IMR-90 (cell line): Measurements from ENCODE around the gene LRRC14B. TPM values are rescaled to one million over a fixed set of nuclear protein-coding genes. Genes with fewer than 3 reads are reported as not detected.

ENCODE experiments used
- ATAC-seq: fragments of 200-7000 bp; cut with Tn5 transposase; 2 replicates; pipeline ENCODE4 v1.9.1; 2020; ENCODE audit warnings: low read depth, mild to moderate bottlenecking, moderate library complexity
- Bru-seq: library from RNA; stranded (reverse); fragments of 400-500 nt; gene quantifications from one replicate; lab custom pipeline; 2021; lab: Mats Ljungman, UMichigan
- BruChase-seq, 2 experiments: library from RNA; stranded (reverse); fragments of 400-500 nt; gene quantifications; one replicate each; lab custom pipeline; 2021; lab: Mats Ljungman, UMichigan
- BruUV-seq: library from RNA; stranded (reverse); fragments of 400-500 nt; replicated peaks from 2 replicates; lab custom pipeline; 2021; lab: Mats Ljungman, UMichigan
- CTCF ChIA-PET: fragments of 300-600 bp; formaldehyde crosslinking; extraction: SDS; loops from one replicate; lab custom pipeline; 2021; ENCODE audit warnings: antibody characterized with exemption; lab: Yijun Ruan, JAX
- POLR2A ChIA-PET: fragments of 300-600 bp; sonication (Branson Sonifier 250); formaldehyde crosslinking; loops from one replicate; lab custom pipeline; 2022; ENCODE audit warnings: antibody characterized with exemption; ENCODE audit not compliant: unreplicated experiment; lab: Charles Lee
- DNase-seq: peaks from one replicate; pipeline ENCODE4 v3.0.0; 2013
- H2AFZ ChIP-seq: replicated peaks from 2 replicates; pipeline ENCODE3; 2013; ENCODE audit warnings: low read length, mild to moderate bottlenecking; ENCODE audit not compliant: poor library complexity
- H2AK5ac ChIP-seq: 2 replicates; pipeline ENCODE4 v1.6.1; 2013; ENCODE audit warnings: low read depth, low read length, inconsistent platforms
- H2AK9ac ChIP-seq: replicated peaks from 2 replicates; pipeline ENCODE3; 2013; ENCODE audit warnings: mild to moderate bottlenecking, low read depth, low read length, moderate library complexity; ENCODE audit not compliant: poor library complexity
- H2BK120ac ChIP-seq: 2 replicates; pipeline ENCODE4 v1.6.1; 2013; ENCODE audit warnings: low read depth, low read length, inconsistent platforms
- H2BK15ac ChIP-seq: 3 replicates; pipeline ENCODE4 v1.6.1; 2013; ENCODE audit warnings: low read depth, low read length, inconsistent platforms
- H2BK20ac ChIP-seq: 2 replicates; pipeline ENCODE4 v1.6.1; 2013; ENCODE audit warnings: low read depth, mild to moderate bottlenecking, inconsistent platforms, low read length, moderate library complexity
- H2BK5ac ChIP-seq: 2 replicates; pipeline ENCODE4 v1.6.1; 2013; ENCODE audit warnings: mild to moderate bottlenecking, low read depth, low read length, inconsistent platforms; ENCODE audit not compliant: poor library complexity, severe bottlenecking
- H3K14ac ChIP-seq: replicated peaks from 2 replicates; pipeline ENCODE4 v1.6.1; 2013; ENCODE audit warnings: low read depth, low read length, inconsistent platforms
- H3K18ac ChIP-seq: 2 replicates; pipeline ENCODE4 v1.6.1; 2013; ENCODE audit warnings: low read depth, low read length, control low read depth
- H3K23ac ChIP-seq: 2 replicates; pipeline ENCODE4 v1.6.1; 2013; ENCODE audit warnings: low read depth, low read length, inconsistent platforms
- H3K27ac ChIP-seq: 2 replicates; pipeline ENCODE4 v1.5.1; 2013; ENCODE audit warnings: mild to moderate bottlenecking, control low read depth, low read length; ENCODE audit not compliant: insufficient read depth
- H3K27me3 ChIP-seq: 2 replicates; pipeline ENCODE4 v1.6.1; 2013; ENCODE audit warnings: low read length; ENCODE audit not compliant: control insufficient read depth, insufficient read depth
- H3K36me3 ChIP-seq: 2 replicates; pipeline ENCODE4 v1.6.1; 2013; ENCODE audit warnings: low read length, mixed read lengths; ENCODE audit not compliant: control insufficient read depth, insufficient read depth
- H3K4ac ChIP-seq: 2 replicates; pipeline ENCODE4 v1.6.1; 2013; ENCODE audit warnings: low read depth, low read length, inconsistent platforms
- H3K4me1 ChIP-seq: 2 replicates; pipeline ENCODE4 v1.6.1; 2013; ENCODE audit warnings: low read length, mixed read lengths; ENCODE audit not compliant: control insufficient read depth, insufficient read depth
- H3K4me2 ChIP-seq: 2 replicates; pipeline ENCODE4 v1.6.1; 2013; ENCODE audit warnings: low read depth, mild to moderate bottlenecking, control low read depth, low read length, moderate library complexity
- H3K4me3 ChIP-seq: 2 replicates; pipeline ENCODE4 v1.5.1; 2013; ENCODE audit warnings: low read depth, mild to moderate bottlenecking, control low read depth, low read length, moderate library complexity; ENCODE audit not compliant: insufficient read depth
- H3K56ac ChIP-seq: 2 replicates; pipeline ENCODE4 v1.6.1; 2013; ENCODE audit warnings: low read length, inconsistent platforms; ENCODE audit not compliant: insufficient read depth; ENCODE audit errors: extremely low read depth
- H3K79me1 ChIP-seq, 2 experiments: 2 replicates each; pipeline ENCODE4 v1.6.1; 2013; ENCODE audit warnings: low read length in 2 of 2, inconsistent platforms in 1 of 2, low read depth in 1 of 2
- H3K9ac ChIP-seq: 2 replicates; pipeline ENCODE4 v1.6.1; 2013; ENCODE audit warnings: low read depth, low read length, control low read depth
- H3K9me1 ChIP-seq: 2 replicates; pipeline ENCODE4 v1.6.1; 2013; ENCODE audit warnings: low read length, inconsistent platforms; ENCODE audit not compliant: insufficient read depth
- H3K9me3 ChIP-seq: 2 replicates; pipeline ENCODE4 v1.6.1; 2013; ENCODE audit warnings: low read length; ENCODE audit not compliant: control insufficient read depth, insufficient read depth
- H4K20me1 ChIP-seq: 2 replicates; pipeline ENCODE4 v1.6.1; 2013; ENCODE audit warnings: low read length, inconsistent platforms; ENCODE audit not compliant: insufficient read depth
- H4K5ac ChIP-seq: 2 replicates; pipeline ENCODE4 v1.6.1; 2013; ENCODE audit warnings: mild to moderate bottlenecking, low read depth, low read length, control low read depth
- H4K8ac ChIP-seq, 2 experiments: 2 replicates each; pipeline ENCODE4 v1.6.1; 2013; ENCODE audit warnings: low read depth in 2 of 2, low read length in 2 of 2, control low read depth in 1 of 2, inconsistent platforms in 1 of 2
- H4K91ac ChIP-seq: 2 replicates; pipeline ENCODE4 v1.6.1; 2013; ENCODE audit warnings: low read depth, low read length, inconsistent platforms; ENCODE audit not compliant: insufficient read depth
- MAFK ChIP-seq: IDR thresholded peaks from 2 replicates; pipeline ENCODE4 v1.6.1; 2012; ENCODE audit warnings: low read depth, low read length, improper control_type of control experiment
- RCOR1 ChIP-seq: IDR thresholded peaks from 2 replicates; pipeline ENCODE4 v1.6.1; 2012; ENCODE audit warnings: mild to moderate bottlenecking, low read length, improper control_type of control experiment; ENCODE audit not compliant: insufficient replicate concordance
- WGBS, 2 experiments: methylation state at CpG; one replicate each; pipeline versions ENCODE4 v1.1.5 to v1.1.7; 2013; ENCODE audit warnings: missing lambda C conversion rate in 2 of 2; ENCODE audit not compliant: insufficient read length in 1 of 2; ENCODE audit errors: extremely low coverage in 2 of 2; 5-methylcytosine and 5-hydroxymethylcytosine counted together
- dilution Hi-C: fragments of 300-500 bp; cut with HindIII; formaldehyde crosslinking; loops from one replicate; pipeline ENCODE4 v1.14.3; 2018; ENCODE audit warnings: low sequenced_read_pairs; ENCODE audit not compliant: unreplicated experiment
- in situ Hi-C: fragments of 300-500 bp; cut with MboI; formaldehyde crosslinking; loops from 3 replicates; pipeline ENCODE4 v1.14.3; 2019; ENCODE audit warnings: low sequenced_read_pairs, inconsistent platforms, mixed read lengths
- intact Hi-C: fragments of 100-400 bp; cut with micrococcal nuclease; formaldehyde crosslinking; loops from 2 replicates; pipeline ENCODE4 v1.10.0; 2022
- long read RNA-seq: library from polyadenylated mRNA; unstranded; transcript quantifications from one replicate; pipeline ENCODE4 v2.0.0, GENCODE V29; 2021; ENCODE audit not compliant: unreplicated experiment
- polyA plus RNA-seq, 3 experiments: library from polyadenylated mRNA; depleted of rRNA; stranded (reverse); fragments of >200 nt; gene quantifications; 2 replicates each; pipeline ENCODE4 v1.2.3, GENCODE V29; 2012; ENCODE audit warnings: low replicate concordance in 1 of 3
- total RNA-seq: library from RNA; depleted of rRNA; stranded (reverse); fragments of >200 nt; gene quantifications from 2 replicates; pipeline ENCODE4 v1.2.3, GENCODE V29; 2012; rRNA removed

LRRC14B gene
- total RNA-seq, result not detected in 2 replicates
- polyA plus RNA-seq (2012; rRNA removed), result not detected in 2 replicates
- not detected in 2 replicates for polyA plus RNA-seq (2012; cell fraction: cytosol; rRNA removed)
- polyA plus RNA-seq (2012; cell fraction: nucleus; rRNA removed; ENCODE audit: low replicate concordance), result 0.03 TPM in 1 of 2 replicates, not detected in the other
- Bru-seq, nascent RNA, result not detected
- BruChase-seq, experiment 1, labeled RNA remaining after a 6-hour chase, result not detected
- not detected for BruChase-seq, experiment 2, labeled RNA remaining after a 2-hour chase
- long read RNA-seq, result 0 reads

DNA sequence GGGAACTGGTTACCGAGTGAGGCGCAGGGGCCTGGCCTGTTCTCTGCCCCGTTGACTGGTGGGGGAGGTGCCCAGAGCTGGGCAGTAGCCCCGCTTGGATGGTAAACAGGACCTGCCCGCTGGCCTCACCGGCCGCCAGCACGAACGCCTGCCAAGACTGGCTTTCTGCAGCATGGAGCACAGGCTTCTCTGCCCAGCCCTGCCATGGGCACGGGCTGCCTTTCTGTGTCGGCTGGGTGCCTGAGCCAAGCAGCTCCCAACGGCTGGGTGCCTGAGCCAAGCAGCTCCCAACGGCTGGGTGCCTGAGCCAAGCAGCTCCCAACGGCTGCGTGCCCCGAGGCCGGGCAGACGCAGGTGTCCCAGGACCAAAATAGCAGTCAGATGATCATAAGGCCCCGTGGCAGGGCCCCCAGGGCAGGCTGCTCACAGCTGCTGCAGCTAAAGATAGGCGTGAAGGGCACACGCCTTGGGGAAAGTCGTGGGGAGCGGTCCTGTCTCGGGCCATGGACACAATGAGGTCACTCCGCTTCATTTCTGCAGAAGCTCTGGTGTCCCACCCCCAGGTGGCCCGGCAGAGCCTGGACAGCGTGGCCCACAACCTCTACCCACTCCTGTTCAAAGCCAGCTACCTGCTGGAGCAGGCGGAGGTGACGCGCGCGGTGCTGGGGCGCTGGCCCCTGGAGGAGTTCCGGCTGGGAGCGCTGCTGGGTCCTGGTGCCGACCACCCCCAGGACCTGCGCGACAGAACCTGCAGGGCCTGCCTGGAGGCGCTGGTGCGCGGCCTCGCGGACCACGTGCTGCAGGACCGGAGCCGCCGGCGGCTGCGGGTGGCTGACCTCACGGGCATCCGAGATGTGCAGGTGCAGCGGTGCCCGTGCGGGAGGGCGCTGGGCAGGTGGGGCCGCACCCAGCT is at the start of gene LRRC14B:
Gene LRRC14B (plus strand): TSS at position 460 of the 913 bp plus-strand sequence. CDS start 44 bp downstream, at position 504.
- Histone ChIP-seq H3K9me3 (no peaks in the 10 kb centered on the region), H2AK5ac (peak within 1 kb of the TSS; percentile 59), H3K9me1 (peaks cover 3% of the 10 kb centered on the region; the same call in 1 of the 2 replicates), H4K8ac (no peak within 1 kb of the TSS), H2BK120ac (no peak within 1 kb of the TSS), H3K4me1 (no peaks in the 10 kb centered on the region), H4K20me1 (peaks cover 2% of the 10 kb centered on the region; the same call in 1 of the 2 replicates), H3K4me2 (no peak within 1 kb of the TSS), H3K27me3 (peaks cover 12% of the 10 kb centered on the region; the same call in 1 of the 2 replicates), H4K5ac (no peak within 1 kb of the TSS), H4K91ac (no peak within 1 kb of the TSS), H3K27ac (no peak within 1 kb of the TSS), H3K79me1 (no peaks in the 10 kb centered on the region), H2AFZ (no peak within 1 kb of the TSS), H2BK5ac (no peak within 1 kb of the TSS), H3K56ac (no peak within 1 kb of the TSS), H3K4me3 (no peak within 1 kb of the TSS), H3K23ac (no peak within 1 kb of the TSS), H3K36me3 (no peaks in the 10 kb centered on the region), H3K9ac (no peak within 1 kb of the TSS), H2BK15ac (no peak within 1 kb of the TSS), H3K14ac (no peak within 1 kb of the TSS; the same call in 1 of the 2 replicates), H3K4ac (no peak within 1 kb of the TSS), H2BK20ac (no peak within 1 kb of the TSS), H2AK9ac (peak within 1 kb of the TSS; percentile 50), H3K18ac (no peak within 1 kb of the TSS)
- ChIA-PET POLR2A (no interaction called here), CTCF (no interaction called here)
- in situ Hi-C loops, result no loop called here
- TF ChIP-seq RCOR1 (no peak), MAFK (no peak)
- no TSS peak for BruUV-seq
- dilution Hi-C loops, result no loop called here
- WGBS, 2 experiments, result 37% methylated on average over 39 of the region's 56 CpGs; no CpG with 5 or more reads in 1 of the 2 experiments
- intact Hi-C loops, result no loop called here
- DNase-seq (no peak), ATAC-seq (no peak)
